Ovary (tissue), 3 donors: Measurements from ENCODE around the gene MTM1.

Experiments
- CTCF ChIP-seq, 3 donors: fragments of 450-650 bp in 2 of 3; fragments of 200-600 bp in 1 of 3; IDR thresholded peaks; one replicate each; pipeline versions ENCODE4 v1.5.1 to v1.8.0; 2016 to 2022; ENCODE audit warnings: antibody characterized with exemption in 3 of 3, mild to moderate bottlenecking in 1 of 3
- POLR2A ChIP-seq: fragments of 450-650 bp; IDR thresholded peaks from one replicate; pipeline ENCODE4 v1.6.1; 2017; ENCODE audit warnings: antibody characterized with exemption, mild to moderate bottlenecking, moderate library complexity
- donor health status: DM: no; HTN: no; CAD: no.

- TF ChIP-seq CTCF (IDR thresholded peaks at IDR 0.05) (no peak), POLR2A (no peak)
Measured at GRCh38 chrX:150533863-150534262, 34.6 kb upstream of the MTM1 start.
